Liver (tissue), 9 donors: ENCODE results near the gene HS3ST3B1. TPM values are rescaled to one million over a fixed set of nuclear protein-coding genes. Genes with fewer than 3 reads are reported as not detected.

Source experiments
- DNase-seq: peaks from one replicate; pipeline ENCODE4 v3.0.0-alpha.2; 2017; ENCODE audit warnings: low spot score
- H3K27ac ChIP-seq, 2 donors: one replicate each; pipeline ENCODE4 v1.7.0; 2013; ENCODE audit warnings: inconsistent platforms in 2 of 2, low read length in 2 of 2, control low read depth in 1 of 2, low read depth in 1 of 2, mild to moderate bottlenecking in 1 of 2
- H3K27me3 ChIP-seq, 4 donors: one replicate each; pipeline versions ENCODE4 v1.6.1 to v1.7.0; 2013; ENCODE audit warnings: low read length in 3 of 4, inconsistent platforms in 1 of 4, mild to moderate bottlenecking in 1 of 4, moderate library complexity in 1 of 4; ENCODE audit not compliant: control insufficient read depth in 4 of 4, insufficient read depth in 4 of 4
- H3K36me3 ChIP-seq, 4 donors: one replicate each; pipeline versions ENCODE4 v1.6.1 to v1.7.0; 2013; ENCODE audit warnings: low read length in 3 of 4, mild to moderate bottlenecking in 3 of 4, low read depth in 1 of 4, moderate library complexity in 1 of 4; ENCODE audit not compliant: control insufficient read depth in 4 of 4, insufficient read depth in 3 of 4
- H3K4me1 ChIP-seq, 4 donors: one replicate each; pipeline versions ENCODE4 v1.6.1 to v1.7.0; 2013; ENCODE audit warnings: low read length in 3 of 4, mild to moderate bottlenecking in 3 of 4, moderate library complexity in 1 of 4; ENCODE audit not compliant: control insufficient read depth in 4 of 4, insufficient read depth in 4 of 4
- H3K4me3 ChIP-seq, 3 donors: one replicate each; pipeline versions ENCODE4 v1.6.1 to v1.7.0; 2013; ENCODE audit warnings: low read length in 3 of 3, control low read depth in 1 of 3, low read depth in 1 of 3, mild to moderate bottlenecking in 1 of 3
- H3K9ac ChIP-seq, 2 donors: one replicate each; pipeline ENCODE4 v1.7.0; 2013; ENCODE audit warnings: low read length in 2 of 2, mild to moderate bottlenecking in 2 of 2, moderate library complexity in 2 of 2, control low read depth in 1 of 2, low read depth in 1 of 2
- H3K9me3 ChIP-seq, 4 donors: one replicate each; pipeline versions ENCODE4 v1.6.1 to v1.7.0; 2013; ENCODE audit warnings: low read length in 3 of 4; ENCODE audit not compliant: control insufficient read depth in 4 of 4
- EGR1 ChIP-seq, 2 donors: IDR thresholded peaks; 2 replicates each; pipeline ENCODE4 v1.6.1; 2016 to 2018; ENCODE audit warnings: antibody characterized with exemption in 2 of 2, low read depth in 2 of 2
- FOXA1 ChIP-seq: IDR thresholded peaks from 2 replicates; pipeline ENCODE4 v1.6.1; 2016; ENCODE audit warnings: antibody characterized with exemption
- FOXA2 ChIP-seq: IDR thresholded peaks from 2 replicates; pipeline ENCODE4 v1.6.1; 2016; ENCODE audit warnings: antibody characterized with exemption
- GABPA ChIP-seq, 2 donors: IDR thresholded peaks in 1 of 2; conservative IDR thresholded peaks in 1 of 2; 2 replicates each; pipeline ENCODE4 v1.6.1; 2016; ENCODE audit warnings: antibody characterized with exemption in 2 of 2, mild to moderate bottlenecking in 1 of 2, moderate library complexity in 1 of 2
- HNF4A ChIP-seq, 2 donors: conservative IDR thresholded peaks; 2 replicates each; pipeline ENCODE4 v1.6.1; 2016; ENCODE audit warnings: antibody characterized with exemption in 2 of 2, mild to moderate bottlenecking in 2 of 2
- HNF4G ChIP-seq: IDR thresholded peaks from 2 replicates; pipeline ENCODE4 v1.6.1; 2016; ENCODE audit warnings: antibody characterized with exemption
- JUND ChIP-seq, 2 donors: IDR thresholded peaks; 2 replicates each; pipeline ENCODE4 v1.6.1; 2016; ENCODE audit warnings: antibody characterized with exemption in 2 of 2
- MAX ChIP-seq: IDR thresholded peaks from 2 replicates; pipeline ENCODE4 v1.6.1; 2016; ENCODE audit warnings: antibody characterized with exemption
- NR2F2 ChIP-seq: IDR thresholded peaks from 2 replicates; pipeline ENCODE4 v1.6.1; 2016; ENCODE audit warnings: antibody characterized with exemption
- RAD21 ChIP-seq, 2 donors: IDR thresholded peaks; 2 replicates each; pipeline ENCODE4 v1.6.1; 2016; ENCODE audit warnings: antibody characterized with exemption in 2 of 2, mild to moderate bottlenecking in 2 of 2
- RXRA ChIP-seq, 2 donors: IDR thresholded peaks; 2 replicates each; pipeline ENCODE4 v1.6.1; 2017 to 2018; ENCODE audit warnings: antibody characterized with exemption in 2 of 2, mild to moderate bottlenecking in 1 of 2
- SP1 ChIP-seq: IDR thresholded peaks from 2 replicates; pipeline ENCODE4 v1.6.1; 2018; ENCODE audit warnings: antibody characterized with exemption, mild to moderate bottlenecking
- TAF1 ChIP-seq: conservative IDR thresholded peaks from 2 replicates; pipeline ENCODE4 v1.6.1; 2016; ENCODE audit warnings: antibody characterized with exemption, mild to moderate bottlenecking
- YY1 ChIP-seq: IDR thresholded peaks from 2 replicates; pipeline ENCODE4 v1.6.1; 2016; ENCODE audit warnings: antibody characterized with exemption, mild to moderate bottlenecking
- WGBS: extraction: QIAGEN DNeasy Blood & Tissue Kit; methylation state at CpG from one replicate; pipeline ENCODE4 v1.1.7; 2013; 5-methylcytosine and 5-hydroxymethylcytosine counted together
- polyA plus RNA-seq, 2 donors: library from polyadenylated mRNA; stranded (reverse) in 1 of 2; unstranded in 1 of 2; fragments of 200-250 nt in 1 of 2; fragments of >200 nt in 1 of 2; fragmentation: Nextera tagmentation in 1 of 2; extraction: Ambion mirVana in 1 of 2; gene quantifications; one replicate each; pipeline versions ENCODE4 v1.2.1 to v1.2.3, GENCODE V29; 2013 to 2015
- total RNA-seq, 2 donors: library from RNA; depleted of rRNA; stranded (reverse); fragments of >200 nt; gene quantifications; one replicate each; pipeline ENCODE4 v1.2.3, GENCODE V29; 2014
- TF ChIP-seq, protein P1 (sequence below): IDR thresholded peaks from 2 replicates; pipeline ENCODE4 v1.6.1; 2016; ENCODE audit warnings: antibody characterized with exemption, mild to moderate bottlenecking
- TF ChIP-seq, protein P2 (sequence below): fragments of 150-350 bp; IDR thresholded peaks from 2 replicates; pipeline ENCODE4 v1.5.1; 2017; ENCODE audit warnings: improper control_type of control experiment, low read depth, low read length; ENCODE audit not compliant: missing input control
- TF ChIP-seq, protein P3 (sequence below): IDR thresholded peaks from 2 replicates; pipeline ENCODE4 v1.6.1; 2016; ENCODE audit warnings: antibody characterized with exemption
- TF ChIP-seq, protein P4 (sequence below): IDR thresholded peaks from 2 replicates; pipeline ENCODE4 v1.6.1; 2016; ENCODE audit warnings: antibody characterized with exemption
- donor health status: healthy.
- donor health status: healthy.
- donor health status: healthy.
- donor health status: healthy.
- donor health status: healthy.

HS3ST3B1 gene
- total and polyA plus RNA-seq, 4 donors, result 11.9 to 33.5 (median 22.4) TPM

DNA sequence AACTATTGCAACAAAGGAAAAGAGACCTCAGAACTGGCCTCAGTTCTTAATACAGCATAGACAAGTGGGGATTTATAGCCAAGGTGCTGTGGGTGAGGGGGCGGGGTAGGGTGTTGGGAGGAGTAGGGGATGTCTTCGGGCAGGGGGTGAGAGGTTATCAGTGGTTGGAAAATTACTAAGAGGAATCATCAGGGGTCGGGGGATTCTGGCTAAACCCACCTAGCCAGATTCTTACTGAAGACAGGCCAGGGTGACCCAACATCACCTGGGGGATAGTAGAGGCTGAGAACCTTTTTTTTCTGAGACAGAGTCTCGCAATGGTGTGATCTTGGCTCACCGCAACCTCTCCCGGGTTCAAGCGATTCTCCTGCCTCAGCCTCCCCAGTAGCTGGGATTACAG is 32.6 kb downstream of the HS3ST3B1 start:
- TF ChIP-seq, protein P1, sequence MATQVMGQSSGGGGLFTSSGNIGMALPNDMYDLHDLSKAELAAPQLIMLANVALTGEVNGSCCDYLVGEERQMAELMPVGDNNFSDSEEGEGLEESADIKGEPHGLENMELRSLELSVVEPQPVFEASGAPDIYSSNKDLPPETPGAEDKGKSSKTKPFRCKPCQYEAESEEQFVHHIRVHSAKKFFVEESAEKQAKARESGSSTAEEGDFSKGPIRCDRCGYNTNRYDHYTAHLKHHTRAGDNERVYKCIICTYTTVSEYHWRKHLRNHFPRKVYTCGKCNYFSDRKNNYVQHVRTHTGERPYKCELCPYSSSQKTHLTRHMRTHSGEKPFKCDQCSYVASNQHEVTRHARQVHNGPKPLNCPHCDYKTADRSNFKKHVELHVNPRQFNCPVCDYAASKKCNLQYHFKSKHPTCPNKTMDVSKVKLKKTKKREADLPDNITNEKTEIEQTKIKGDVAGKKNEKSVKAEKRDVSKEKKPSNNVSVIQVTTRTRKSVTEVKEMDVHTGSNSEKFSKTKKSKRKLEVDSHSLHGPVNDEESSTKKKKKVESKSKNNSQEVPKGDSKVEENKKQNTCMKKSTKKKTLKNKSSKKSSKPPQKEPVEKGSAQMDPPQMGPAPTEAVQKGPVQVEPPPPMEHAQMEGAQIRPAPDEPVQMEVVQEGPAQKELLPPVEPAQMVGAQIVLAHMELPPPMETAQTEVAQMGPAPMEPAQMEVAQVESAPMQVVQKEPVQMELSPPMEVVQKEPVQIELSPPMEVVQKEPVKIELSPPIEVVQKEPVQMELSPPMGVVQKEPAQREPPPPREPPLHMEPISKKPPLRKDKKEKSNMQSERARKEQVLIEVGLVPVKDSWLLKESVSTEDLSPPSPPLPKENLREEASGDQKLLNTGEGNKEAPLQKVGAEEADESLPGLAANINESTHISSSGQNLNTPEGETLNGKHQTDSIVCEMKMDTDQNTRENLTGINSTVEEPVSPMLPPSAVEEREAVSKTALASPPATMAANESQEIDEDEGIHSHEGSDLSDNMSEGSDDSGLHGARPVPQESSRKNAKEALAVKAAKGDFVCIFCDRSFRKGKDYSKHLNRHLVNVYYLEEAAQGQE, result no peak
- TF ChIP-seq JUND (IDR thresholded peaks at IDR 0.05), result no peak
- TF ChIP-seq RAD21 (IDR thresholded peaks at IDR 0.05), result no peak
- TF ChIP-seq SP1, result no peak
- TF ChIP-seq HNF4G, result no peak
- TF ChIP-seq RXRA (IDR thresholded peaks at IDR 0.05), result no peak
- no peak for TF ChIP-seq HNF4A (conservative IDR thresholded peaks at IDR 0.05)
- TF ChIP-seq YY1, result no peak
- TF ChIP-seq, protein P2, sequence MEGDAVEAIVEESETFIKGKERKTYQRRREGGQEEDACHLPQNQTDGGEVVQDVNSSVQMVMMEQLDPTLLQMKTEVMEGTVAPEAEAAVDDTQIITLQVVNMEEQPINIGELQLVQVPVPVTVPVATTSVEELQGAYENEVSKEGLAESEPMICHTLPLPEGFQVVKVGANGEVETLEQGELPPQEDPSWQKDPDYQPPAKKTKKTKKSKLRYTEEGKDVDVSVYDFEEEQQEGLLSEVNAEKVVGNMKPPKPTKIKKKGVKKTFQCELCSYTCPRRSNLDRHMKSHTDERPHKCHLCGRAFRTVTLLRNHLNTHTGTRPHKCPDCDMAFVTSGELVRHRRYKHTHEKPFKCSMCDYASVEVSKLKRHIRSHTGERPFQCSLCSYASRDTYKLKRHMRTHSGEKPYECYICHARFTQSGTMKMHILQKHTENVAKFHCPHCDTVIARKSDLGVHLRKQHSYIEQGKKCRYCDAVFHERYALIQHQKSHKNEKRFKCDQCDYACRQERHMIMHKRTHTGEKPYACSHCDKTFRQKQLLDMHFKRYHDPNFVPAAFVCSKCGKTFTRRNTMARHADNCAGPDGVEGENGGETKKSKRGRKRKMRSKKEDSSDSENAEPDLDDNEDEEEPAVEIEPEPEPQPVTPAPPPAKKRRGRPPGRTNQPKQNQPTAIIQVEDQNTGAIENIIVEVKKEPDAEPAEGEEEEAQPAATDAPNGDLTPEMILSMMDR, result no peak
- TF ChIP-seq TAF1, result no peak
- TF ChIP-seq, protein P3, sequence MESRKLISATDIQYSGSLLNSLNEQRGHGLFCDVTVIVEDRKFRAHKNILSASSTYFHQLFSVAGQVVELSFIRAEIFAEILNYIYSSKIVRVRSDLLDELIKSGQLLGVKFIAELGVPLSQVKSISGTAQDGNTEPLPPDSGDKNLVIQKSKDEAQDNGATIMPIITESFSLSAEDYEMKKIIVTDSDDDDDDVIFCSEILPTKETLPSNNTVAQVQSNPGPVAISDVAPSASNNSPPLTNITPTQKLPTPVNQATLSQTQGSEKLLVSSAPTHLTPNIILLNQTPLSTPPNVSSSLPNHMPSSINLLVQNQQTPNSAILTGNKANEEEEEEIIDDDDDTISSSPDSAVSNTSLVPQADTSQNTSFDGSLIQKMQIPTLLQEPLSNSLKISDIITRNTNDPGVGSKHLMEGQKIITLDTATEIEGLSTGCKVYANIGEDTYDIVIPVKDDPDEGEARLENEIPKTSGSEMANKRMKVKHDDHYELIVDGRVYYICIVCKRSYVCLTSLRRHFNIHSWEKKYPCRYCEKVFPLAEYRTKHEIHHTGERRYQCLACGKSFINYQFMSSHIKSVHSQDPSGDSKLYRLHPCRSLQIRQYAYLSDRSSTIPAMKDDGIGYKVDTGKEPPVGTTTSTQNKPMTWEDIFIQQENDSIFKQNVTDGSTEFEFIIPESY, result no peak
- TF ChIP-seq FOXA2, result no peak
- TF ChIP-seq GABPA (IDR thresholded peaks at IDR 0.05 in 1 of 2, conservative IDR thresholded peaks at IDR 0.05 in 1 of 2), result no peak
- TF ChIP-seq, protein P4, sequence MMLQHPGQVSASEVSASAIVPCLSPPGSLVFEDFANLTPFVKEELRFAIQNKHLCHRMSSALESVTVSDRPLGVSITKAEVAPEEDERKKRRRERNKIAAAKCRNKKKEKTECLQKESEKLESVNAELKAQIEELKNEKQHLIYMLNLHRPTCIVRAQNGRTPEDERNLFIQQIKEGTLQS, result no peak
- no peak for TF ChIP-seq NR2F2
- TF ChIP-seq FOXA1, result no peak
- no peak for TF ChIP-seq MAX
- TF ChIP-seq EGR1 (IDR thresholded peaks at IDR 0.05; ENCODE audit: low read depth in 2 of 2), result no peak

More for the DNA sequence above, 32.6 kb downstream of the HS3ST3B1 start:
- Histone ChIP-seq H3K4me1 (peaks cover 8 to 52% (median 43%) of the 10 kb centered on the region in 4 donors), H3K36me3 (no peaks in the 10 kb centered on the region), H3K9me3 (no peaks in the 10 kb centered on the region), H3K27me3 (no peaks in the 10 kb centered on the region), H3K4me3 (no peak overlapping the region), H3K9ac (no peak overlapping the region), H3K27ac (peak overlapping the region; percentile 25 to 55)
- no peak for DNase-seq
- 93% methylated on average over 7 of the region's 7 CpGs for WGBS
